HG02938 (cell line): ENCODE measurements around the gene WWOX.

Experiments
- ATAC-seq: cut with Tn5 transposase; IDR thresholded peaks from one replicate; pipeline ENCODE4 v1.9.1; 2021; ENCODE audit warnings: mild to moderate bottlenecking, moderate library complexity; ENCODE audit not compliant: unreplicated experiment

Gene WWOX

DNA sequence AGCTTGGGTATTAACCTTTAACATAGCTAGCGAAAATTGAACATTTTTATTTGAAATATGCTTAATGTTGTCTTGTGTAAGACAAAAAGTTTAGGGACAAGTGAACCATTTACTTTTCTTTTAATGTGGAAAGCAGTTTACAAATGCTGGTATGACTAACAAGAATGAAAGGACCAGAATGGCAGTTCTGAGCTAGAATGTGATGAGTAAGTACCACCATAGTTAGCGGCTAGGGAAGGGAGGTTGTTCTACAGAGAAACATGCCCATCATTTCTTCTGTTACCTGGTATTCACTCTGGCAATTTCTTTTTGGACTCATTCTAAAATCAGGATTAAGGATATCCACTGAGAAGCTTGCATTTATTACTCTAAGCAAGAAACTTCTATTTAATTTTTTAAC, 121.1 kb downstream of the WWOX start:
- no peak for ATAC-seq

DNA sequence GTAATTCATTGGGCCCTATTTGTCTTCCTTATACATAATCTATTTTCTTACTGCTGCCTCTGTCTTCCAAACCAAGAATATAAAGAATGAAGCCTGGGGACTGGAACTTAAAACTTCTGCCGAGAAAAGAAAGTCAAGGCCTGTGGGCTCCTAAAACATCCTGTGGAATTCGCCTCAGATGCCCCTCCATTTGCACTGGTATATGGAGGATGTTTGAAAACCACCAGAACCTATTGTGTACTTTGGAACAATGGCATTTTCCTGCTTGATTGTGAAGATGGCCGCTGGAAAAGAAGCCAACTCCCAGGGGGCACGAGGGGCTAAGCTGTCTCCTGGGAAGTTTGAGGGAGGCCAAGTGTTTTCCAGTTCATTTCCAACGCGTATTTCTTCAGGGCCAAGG, 122.4 kb downstream of the WWOX start:
- no peak for ATAC-seq

DNA sequence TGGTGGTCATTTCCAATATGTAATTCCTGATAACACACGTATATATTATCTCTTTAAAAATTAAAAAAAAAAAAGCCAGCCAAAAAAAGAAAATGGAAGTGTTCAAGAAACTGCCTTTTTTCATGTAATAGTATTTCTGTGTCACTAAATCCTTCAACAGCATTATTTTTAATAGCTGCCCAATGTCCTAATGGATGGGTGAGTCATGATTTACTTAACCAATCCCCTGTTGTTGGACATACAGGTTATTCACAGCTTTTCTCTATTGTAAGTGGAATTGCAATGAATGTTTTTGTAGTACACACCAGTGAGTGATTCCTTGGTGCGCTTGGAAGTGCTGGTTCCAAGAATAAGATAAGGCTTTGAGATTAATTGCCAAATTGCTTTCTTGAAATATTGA, 124.9 kb downstream of the WWOX start:
- no peak for ATAC-seq

DNA sequence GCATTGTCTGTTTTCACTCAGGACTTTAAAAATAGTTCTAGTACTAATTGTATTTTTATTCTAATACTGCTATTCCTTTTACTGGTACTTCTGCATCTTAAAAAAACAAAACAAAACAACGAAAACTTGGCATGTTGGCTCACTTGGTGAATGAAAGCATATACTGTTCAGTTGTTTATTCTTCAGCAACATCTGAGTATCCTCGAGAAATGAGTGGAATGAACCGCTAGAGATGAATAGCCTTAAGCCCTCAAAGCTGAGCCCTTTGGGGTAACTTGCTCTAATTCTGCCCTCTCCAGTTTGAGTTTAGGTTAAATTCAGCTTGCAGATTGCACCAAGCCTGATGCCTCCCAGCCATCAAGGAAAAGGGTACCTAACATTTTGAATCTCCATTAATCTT, 126.5 kb downstream of the WWOX start:
- ATAC-seq: no peak

- ATAC-seq: no peak
These were observed 128.4 kb downstream of the WWOX start for GRCh38 chr16:78227855-78228254.

GRCh38 chr16:78228704-78229103, 129.2 kb downstream of the WWOX start:
- no peak for ATAC-seq

DNA sequence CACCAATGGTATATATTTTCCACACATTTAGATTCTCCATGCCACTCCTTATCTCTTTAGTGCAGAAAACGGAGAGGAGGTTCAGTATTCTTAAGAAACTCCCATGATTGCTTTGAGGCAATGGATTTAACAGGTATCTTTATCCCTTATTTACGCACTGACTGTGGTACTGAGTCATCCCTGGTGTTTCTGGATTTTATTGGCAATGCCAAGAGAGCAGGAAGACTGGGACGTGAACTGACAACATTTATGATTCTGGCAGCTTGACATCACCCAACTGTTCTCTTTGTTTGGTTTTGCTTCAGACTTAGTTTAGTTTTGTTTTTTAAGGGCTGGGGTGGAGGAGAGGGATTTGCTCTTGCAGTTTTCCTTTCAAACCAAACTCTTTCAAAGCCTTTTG, 131.4 kb downstream of the WWOX start:
- no peak for ATAC-seq

GRCh38 chr16:78235168-78235800, 135.8 kb downstream of the WWOX start:
- ATAC-seq: peak; percentile 92

- no peak for ATAC-seq
These were observed 136.4 kb downstream of the WWOX start for GRCh38 chr16:78235876-78236275.

- no peak for ATAC-seq
These were observed 138.4 kb downstream of the WWOX start for GRCh38 chr16:78237841-78238240.

- no peak for ATAC-seq
These were observed 141.2 kb downstream of the WWOX start for GRCh38 chr16:78240459-78241222.

GRCh38 chr16:78242239-78242630, 142.8 kb downstream of the WWOX start:
- ATAC-seq: no peak

- no peak for ATAC-seq
These were observed 144.9 kb downstream of the WWOX start for GRCh38 chr16:78244131-78244895.

DNA sequence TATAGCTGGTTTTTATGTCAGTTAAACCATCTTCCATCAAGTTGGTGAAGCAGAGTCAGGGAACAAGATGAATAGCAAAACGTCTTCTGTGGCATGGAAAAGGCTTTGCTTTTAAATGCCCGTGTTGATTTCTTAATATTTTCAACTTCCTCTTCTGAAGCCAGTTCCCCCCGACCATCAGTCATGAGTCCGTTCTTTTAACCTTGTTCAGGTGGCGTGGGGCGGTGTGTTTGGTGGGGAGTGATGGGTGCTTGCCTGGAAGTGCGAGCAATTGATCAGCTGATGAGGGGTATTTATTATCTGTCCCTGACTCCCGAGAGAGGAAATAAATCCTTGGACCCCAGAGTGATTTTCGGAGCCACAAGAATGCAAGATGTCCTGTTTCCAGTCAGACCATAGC, 147.1 kb downstream of the WWOX start:
- ATAC-seq: no peak

DNA sequence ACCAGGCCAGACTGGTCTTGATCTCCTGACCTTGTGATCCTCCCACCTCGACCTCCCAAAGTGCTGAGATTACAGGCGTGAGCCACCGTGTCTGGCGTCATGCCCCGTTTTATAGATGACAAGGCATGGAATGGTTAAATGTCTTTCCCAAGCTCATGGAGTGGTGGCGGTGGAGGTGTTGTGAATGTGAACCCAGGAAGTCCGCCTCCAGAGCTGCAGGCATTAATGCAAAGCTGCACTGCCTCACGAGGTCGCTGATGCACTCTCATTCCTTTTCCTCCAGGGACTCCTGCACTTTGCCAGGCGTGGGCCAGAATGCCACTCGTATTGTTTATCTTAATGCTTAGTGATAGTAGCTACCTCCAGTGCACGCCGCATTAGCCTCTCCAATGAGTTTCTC, 149.6 kb downstream of the WWOX start:
- no peak for ATAC-seq

DNA sequence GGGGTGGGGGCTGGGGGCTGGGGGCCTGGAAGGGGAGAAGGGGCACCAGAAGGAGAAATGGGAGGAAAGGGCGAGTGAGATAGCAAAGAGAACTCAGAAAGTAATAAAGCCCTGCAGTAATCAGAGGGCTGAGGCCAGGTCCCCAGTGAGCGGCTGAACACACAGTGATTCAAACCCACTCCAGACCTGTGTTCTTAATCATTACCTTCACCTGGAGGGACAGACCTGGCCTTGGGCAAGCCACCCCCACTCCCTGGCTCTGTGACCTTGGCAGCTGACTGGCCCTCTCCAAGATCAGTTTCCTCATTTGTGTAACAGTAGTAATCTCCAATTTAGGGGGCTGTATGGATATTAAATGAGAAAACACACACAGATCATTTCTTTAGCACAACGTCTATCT, 150.4 kb downstream of the WWOX start:
- ATAC-seq: no peak

DNA sequence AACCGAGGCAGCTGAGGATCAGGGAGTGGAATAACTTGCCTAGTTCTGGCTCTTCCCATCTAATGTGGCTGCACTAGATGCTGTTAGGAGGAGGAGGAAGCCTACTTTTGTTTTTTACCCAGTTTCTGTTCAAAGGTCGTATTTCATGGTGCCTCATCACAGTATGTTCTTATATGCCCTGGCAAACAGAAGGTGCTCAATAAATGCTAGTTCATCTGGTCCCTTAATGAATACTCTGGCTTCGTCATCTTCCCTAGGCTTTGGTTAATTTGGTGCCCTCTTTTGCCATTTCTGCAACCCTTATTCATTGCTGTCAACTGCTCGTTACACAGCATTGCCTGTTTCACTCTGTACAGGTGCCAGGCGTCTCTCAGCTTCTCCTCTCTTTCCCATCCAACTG, 151.7 kb downstream of the WWOX start:
- ATAC-seq: no peak

DNA sequence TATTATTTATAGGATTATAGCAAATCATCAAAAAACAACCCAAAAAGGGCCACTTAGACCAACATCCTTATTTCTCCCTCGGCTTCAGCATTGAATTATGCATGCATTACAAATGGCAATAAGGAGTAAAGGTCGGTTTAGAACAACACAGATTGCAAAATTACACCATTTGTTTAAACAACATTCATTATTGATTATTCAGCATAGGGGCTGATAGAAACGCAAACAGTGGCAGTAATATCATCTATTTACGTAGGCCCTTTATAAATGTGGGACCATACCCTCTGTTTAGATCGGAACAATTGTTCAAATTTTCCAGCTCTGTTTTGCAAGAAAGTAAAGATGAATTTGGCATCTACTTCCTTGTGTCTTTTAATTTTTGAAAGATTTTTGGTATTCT, 153.3 kb downstream of the WWOX start:
- ATAC-seq: no peak

- no peak for ATAC-seq
These were observed 155.4 kb downstream of the WWOX start for GRCh38 chr16:78254841-78255240.

DNA sequence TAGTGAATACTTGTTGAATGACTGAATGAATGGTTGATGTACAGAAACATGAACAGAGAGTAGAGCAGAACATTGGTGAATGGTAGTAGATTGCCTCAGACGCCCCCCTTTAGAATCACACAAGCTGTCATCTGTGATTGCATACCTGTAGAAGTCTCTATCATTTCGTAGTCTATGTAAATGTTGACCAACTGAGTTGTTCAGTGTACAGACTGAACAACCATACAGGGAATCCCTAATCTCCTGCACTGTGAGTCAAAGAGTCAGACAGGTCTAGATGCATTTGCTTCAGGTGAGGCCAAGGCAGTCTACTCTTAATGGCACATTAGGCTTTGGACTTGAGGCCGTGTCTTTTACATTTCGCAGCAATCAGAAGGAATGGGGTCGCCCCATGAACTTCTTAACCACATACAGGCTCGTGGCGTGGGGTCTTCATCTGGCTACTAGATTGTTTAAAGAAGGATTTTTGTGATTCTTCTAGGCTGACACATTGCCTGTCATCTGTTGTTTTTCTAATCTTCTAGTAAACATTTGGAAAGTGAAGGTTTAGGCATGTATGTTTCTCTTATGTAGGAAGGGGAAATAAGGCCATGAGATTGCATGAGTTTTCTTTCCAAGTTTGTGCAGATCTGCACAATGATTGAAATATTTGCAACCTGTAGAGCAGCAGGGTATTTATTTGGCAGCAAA, 157.4 kb downstream of the WWOX start:
- no peak for ATAC-seq

DNA sequence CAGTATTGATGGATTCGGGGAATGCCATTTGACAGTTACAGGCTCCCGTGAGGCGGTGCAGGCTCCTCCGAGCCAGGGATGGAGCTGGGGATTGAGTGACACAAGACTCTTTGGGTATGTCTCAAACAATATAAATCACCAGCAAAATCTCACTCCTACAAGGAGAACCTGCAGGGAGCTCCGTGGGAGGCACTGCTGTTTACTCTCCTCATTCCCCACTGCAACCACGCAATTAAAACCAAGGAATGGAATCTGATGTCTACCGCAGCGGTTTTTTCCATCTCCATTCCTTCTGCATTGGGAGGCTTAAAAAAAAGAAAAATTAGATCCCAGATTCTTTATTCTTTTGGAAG, 157.9 kb downstream of the WWOX start:
- no peak for ATAC-seq
